Stomach (tissue), 19 donors: ENCODE results near the gene MAPKAPK2. TPM values are rescaled to one million over a fixed set of nuclear protein-coding genes. Genes with fewer than 3 reads are reported as not detected.

Experiments used
- DNase-seq, 2 donors: peaks; one replicate each; pipeline versions ENCODE4 v3.0.0 to v3.0.0-alpha.2; 2013 to 2019
- H3K27ac ChIP-seq, 5 donors: fragments of 200-600 bp in 4 of 5; sonication (generic) in 4 of 5; one replicate each; pipeline ENCODE4 v1.5.1; 2013 to 2019; ENCODE audit warnings: mild to moderate bottlenecking in 1 of 5, moderate library complexity in 1 of 5
- H3K27me3 ChIP-seq, 3 donors: fragments of 200-600 bp; sonication (generic); one replicate each; pipeline ENCODE4 v1.5.1; 2017 to 2019; ENCODE audit warnings: mixed run types in 1 of 3
- H3K36me3 ChIP-seq, 4 donors: fragments of 200-600 bp; sonication (generic); 1 replicate in 3 of 4; 2 replicates in 1 of 4; pipeline ENCODE4 v1.5.1; 2016 to 2019
- H3K4me1 ChIP-seq, 4 donors: fragments of 200-600 bp; sonication (generic); one replicate each; pipeline ENCODE4 v1.5.1; 2016 to 2019
- H3K4me3 ChIP-seq, 4 donors: fragments of 200-600 bp; sonication (generic) in 3 of 4; one replicate each; pipeline ENCODE4 v1.5.1; 2016 to 2019; ENCODE audit warnings: mild to moderate bottlenecking in 1 of 4
- H3K9me3 ChIP-seq, 4 donors: fragments of 200-600 bp; sonication (generic); one replicate each; pipeline ENCODE4 v1.5.1; 2016 to 2019
- CTCF ChIP-seq, 7 experiments: fragments of 450-650 bp in 4 of 7; fragments of 200-600 bp in 3 of 7; sonication (generic) in 3 of 7; IDR thresholded peaks; one replicate each; pipeline ENCODE4 v1.5.1; 2016 to 2019; ENCODE audit warnings: antibody characterized with exemption in 7 of 7, control low read depth in 2 of 7, mild to moderate bottlenecking in 1 of 7
- EP300 ChIP-seq: sonication (generic); formaldehyde crosslinking; IDR thresholded peaks from one replicate; pipeline ENCODE4 v1.6.1; 2017; ENCODE audit warnings: antibody characterized with exemption
- POLR2A ChIP-seq, 4 donors: fragments of 450-650 bp; IDR thresholded peaks; one replicate each; pipeline ENCODE4 v1.6.1; 2016; ENCODE audit warnings: antibody characterized with exemption in 4 of 4, control low read depth in 2 of 4, mild to moderate bottlenecking in 1 of 4, moderate library complexity in 1 of 4
- POLR2AphosphoS5 ChIP-seq, 3 donors: sonication (generic); formaldehyde crosslinking; IDR thresholded peaks; one replicate each; pipeline ENCODE4 v1.6.1; 2016; ENCODE audit warnings: antibody characterized with exemption in 3 of 3
- WGBS, 5 donors: extraction: QIAGEN DNeasy Blood & Tissue Kit in 3 of 5; methylation state at CpG; one replicate each; pipeline versions ENCODE4 v1.1.5 to v1.1.7; 2013 to 2018; 5-methylcytosine and 5-hydroxymethylcytosine counted together
- intact Hi-C: fragments of 100-400 bp; cut with DNase I; formaldehyde crosslinking; loops from one replicate; pipeline ENCODE4 v1.15.1; 2023; ENCODE audit warnings: low total_unique reads
- long read RNA-seq, 10 donors: transcript quantifications; one replicate each; lab custom pipeline, GENCODE V29; 2026
- polyA plus RNA-seq, 3 donors: library from polyadenylated mRNA; stranded (reverse); fragments of 200-250 nt; gene quantifications; one replicate each; pipeline ENCODE4 v1.2.3, GENCODE V29; 2013
- total RNA-seq, 5 donors: library from RNA; depleted of rRNA; stranded (reverse); fragments of >200 nt; gene quantifications; one replicate each; pipeline versions ENCODE4 v1.1.0 to v1.2.3, GENCODE V29; 2014 to 2016
- donor health status: healthy with polysubstance abuse.
- donor health status: Bipolar disorder and iron deficiency.
- donor health status: healthy.

MAPKAPK2 gene
- total RNA-seq (10 to 100 TPM; 22.6 to 78.0 (median 43.9) TPM), polyA plus RNA-seq (10 to 100 TPM; 30.1 to 60.8 (median 55.4) TPM)
- long read RNA-seq, donor 1, transcript MAPKAPK2-202 (10 exons, 2,961 nt) = major isoform, 7 of 12 reads
- long read RNA-seq, donor 1, partial matches to known transcripts = 5 of 12 reads
- long read RNA-seq, donor 1, other reads (novel, unspliced or antisense) = 0 of 12 reads
- long read RNA-seq, donor 2, transcript MAPKAPK2-202 (10 exons, 2,961 nt) = major isoform, 6 of 6 reads
- long read RNA-seq, donor 2, partial matches to known transcripts = 0 of 6 reads
- long read RNA-seq, donor 2, other reads (novel, unspliced or antisense) = 0 of 6 reads
- long read RNA-seq, donor 3, partial matches to known transcripts = 0 of 5 reads
- long read RNA-seq, donor 3, other reads (novel, unspliced or antisense) = 0 of 5 reads
- long read RNA-seq, donor 4 = 0 reads
- long read RNA-seq, donor 5, transcript MAPKAPK2-202 (10 exons, 2,961 nt) = major isoform, 9 of 24 reads
- long read RNA-seq, donor 5, partial matches to known transcripts = 15 of 24 reads
- long read RNA-seq, donor 5, other reads (novel, unspliced or antisense) = 0 of 24 reads
- long read RNA-seq, donor 6 = 0 reads
- long read RNA-seq, donor 7, transcript MAPKAPK2-202 (10 exons, 2,961 nt) = major isoform, 9 of 15 reads
- long read RNA-seq, donor 7, partial matches to known transcripts = 6 of 15 reads
- long read RNA-seq, donor 7, other reads (novel, unspliced or antisense) = 0 of 15 reads
- long read RNA-seq, donor 8, transcript MAPKAPK2-202 (10 exons, 2,961 nt) = major isoform, 8 of 8 reads
- long read RNA-seq, donor 8, partial matches to known transcripts = 0 of 8 reads
- long read RNA-seq, donor 8, other reads (novel, unspliced or antisense) = 0 of 8 reads
- long read RNA-seq, donor 9, partial matches to known transcripts = 6 of 6 reads
- long read RNA-seq, donor 9, other reads (novel, unspliced or antisense) = 0 of 6 reads
- long read RNA-seq, donor 10, transcript MAPKAPK2-202 (10 exons, 2,961 nt) = major isoform, 5 of 6 reads
- long read RNA-seq, donor 10, partial matches to known transcripts = 0 of 6 reads
- long read RNA-seq, donor 10, other reads (novel, unspliced or antisense) = 0 of 6 reads

- peak; percentile 86 to 92 for DNase-seq
- peak within 1 kb of the TSS; percentile 84 to 100 (median 98) for H3K27ac ChIP-seq
- intact Hi-C loops = no loop called here
- 1% methylated on average over 12 to 81 of the region's 82 CpGs for WGBS, 5 donors
- H3K4me1 ChIP-seq = peaks cover 32 to 48% (median 43%) of the 10 kb centered on the region in 4 donors
- H3K36me3 ChIP-seq = no peaks in the 10 kb centered on the region
- TF ChIP-seq POLR2AphosphoS5 (IDR thresholded peaks at IDR 0.05) = peak; percentile 50 to 76 (median 67)
- no peak for TF ChIP-seq POLR2A (IDR thresholded peaks at IDR 0.05)
- no peaks in the 10 kb centered on the region for H3K9me3 ChIP-seq
- H3K4me3 ChIP-seq = peak within 1 kb of the TSS; percentile 69 to 92 (median 82)
- H3K27me3 ChIP-seq = no peaks in the 10 kb centered on the region
Measured at GRCh38 chr1:206684478-206685333, at the start of gene MAPKAPK2. MAPKAPK2 (plus strand) TSS chr1:206684905; CDS start chr1:206685230, 325 bp downstream.

DNA sequence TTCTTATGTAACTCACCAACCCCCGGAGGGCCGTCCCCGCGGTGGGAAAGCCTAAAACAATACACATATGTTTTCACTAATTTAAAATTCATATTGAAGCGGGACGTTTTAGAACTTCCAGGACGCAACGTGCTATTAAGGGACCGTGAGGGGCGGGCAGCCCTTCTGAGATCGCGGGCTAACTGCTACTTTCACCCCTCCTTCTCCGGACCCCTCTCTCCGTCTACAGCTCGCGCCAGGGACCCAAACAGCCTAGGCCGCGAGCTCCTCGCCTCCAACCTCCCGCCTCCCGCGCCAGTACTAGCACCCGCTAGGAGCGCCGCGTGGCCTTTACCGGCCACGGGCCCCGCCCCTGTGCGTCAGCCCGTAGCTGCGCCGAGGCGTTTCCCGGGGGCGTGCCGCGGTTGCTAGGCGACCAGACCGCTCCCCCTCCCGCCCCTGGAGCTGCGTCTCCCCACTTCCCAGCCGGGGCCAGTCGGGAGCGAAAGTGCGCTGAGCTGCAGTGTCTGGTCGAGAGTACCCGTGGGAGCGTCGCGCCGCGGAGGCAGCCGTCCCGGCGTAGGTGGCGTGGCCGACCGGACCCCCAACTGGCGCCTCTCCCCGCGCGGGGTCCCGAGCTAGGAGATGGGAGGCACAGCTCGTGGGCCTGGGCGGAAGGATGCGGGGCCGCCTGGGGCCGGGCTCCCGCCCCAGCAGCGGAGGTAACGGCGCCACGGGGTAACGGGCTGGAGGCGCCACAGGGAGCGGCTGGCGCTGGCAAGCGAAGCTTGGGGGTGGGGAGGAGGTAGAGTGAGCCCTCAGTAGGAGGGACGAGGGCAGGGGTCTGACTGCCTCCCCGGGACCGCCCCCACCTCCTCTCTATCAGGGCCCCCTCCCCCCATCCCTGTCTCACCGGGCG lies 49.4 kb upstream of the MAPKAPK2 start, which contains the start of gene DYRK3:
Gene DYRK3 (plus strand): TSS at position 457 of the 898 bp plus-strand sequence. CDS start 168 bp downstream, at position 625.
- peaks cover 9 to 40% (median 30%) of the 10 kb centered on the region in 4 donors for H3K4me1 ChIP-seq
- TF ChIP-seq POLR2AphosphoS5 (IDR thresholded peaks at IDR 0.05) (peak; percentile 96 to 99 (median 99)), CTCF (IDR thresholded peaks at IDR 0.05) (no peak), POLR2A (IDR thresholded peaks at IDR 0.05) (peak in 2 of 4 donors; percentile 61 to 77)
- peaks cover 0 to 3% (median 0%) of the 10 kb centered on the region in 4 donors for H3K36me3 ChIP-seq
- intact Hi-C loops = loop anchor here (10.0 kb wide), 1 partner anchor 279 kb away; no protein-coding TSS in a partner anchor
- H3K4me3 ChIP-seq = peak within 1 kb of the TSS; percentile 75 to 97 (median 88)
- H3K27ac ChIP-seq = peak within 1 kb of the TSS; percentile 81 to 91 (median 85)
- no peaks in the 10 kb centered on the region for H3K27me3 ChIP-seq
- H3K9me3 ChIP-seq = no peaks in the 10 kb centered on the region
- peak; percentile 97 to 98 for DNase-seq
- WGBS, 5 donors = 0 to 1% (median 0%) methylated on average over 35 to 84 of the region's 84 CpGs

DNA sequence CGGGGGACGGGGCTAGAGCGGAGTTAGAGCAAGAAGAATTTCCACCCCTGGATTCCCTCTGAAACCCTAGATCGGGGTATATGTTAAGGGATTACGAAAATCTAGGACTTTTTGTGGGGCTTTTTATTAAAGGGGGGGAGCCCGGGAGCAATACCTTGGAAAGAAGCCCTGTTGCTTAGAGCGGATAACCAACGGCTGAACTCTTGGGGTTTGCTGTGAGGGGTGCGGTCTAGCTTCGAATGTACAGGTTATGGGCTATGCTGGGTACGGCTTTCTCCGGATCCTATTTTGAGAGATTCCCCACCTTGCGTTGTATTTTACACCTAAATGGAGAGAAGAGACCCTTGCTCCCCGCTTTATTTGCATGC lies 48.7 kb upstream of the MAPKAPK2 start:
- TF ChIP-seq CTCF (IDR thresholded peaks at IDR 0.05) = no peak
- TF ChIP-seq POLR2AphosphoS5 (IDR thresholded peaks at IDR 0.05) = no peak
- TF ChIP-seq EP300 = no peak
- no peak for TF ChIP-seq POLR2A (IDR thresholded peaks at IDR 0.05)
- H3K4me1 ChIP-seq = peaks cover 9 to 40% (median 30%) of the 10 kb centered on the region in 4 donors
- peaks cover 0 to 3% (median under 1%) of the 10 kb centered on the region in 4 donors for H3K36me3 ChIP-seq
- DNase-seq = no peak
- intact Hi-C loops = loop anchor here (10.0 kb wide), 1 partner anchor 279 kb away; no protein-coding TSS in a partner anchor
- H3K27me3 ChIP-seq = no peaks in the 10 kb centered on the region
- H3K27ac ChIP-seq = peak overlapping the region; percentile 81 to 91 (median 85)
- WGBS, 5 donors = 4 to 6% (median 4%) methylated on average over 14 of the region's 14 CpGs
- peak overlapping the region; percentile 75 to 97 (median 88) for H3K4me3 ChIP-seq
- H3K9me3 ChIP-seq = no peaks in the 10 kb centered on the region
